CD4-positive, alpha-beta T cell treated with Interleukin-1 beta for 1 hour (primary cell): ENCODE measurements around the gene ZBTB38.
A peak's percentile ranks its signal among the peaks of the same experiment; 100 is the strongest.

Experiments
- DNase-seq, 2 donors: peaks; one replicate each; pipeline ENCODE4 v3.0.0-alpha.2; 2020 to 2022

ZBTB38 gene

DNA sequence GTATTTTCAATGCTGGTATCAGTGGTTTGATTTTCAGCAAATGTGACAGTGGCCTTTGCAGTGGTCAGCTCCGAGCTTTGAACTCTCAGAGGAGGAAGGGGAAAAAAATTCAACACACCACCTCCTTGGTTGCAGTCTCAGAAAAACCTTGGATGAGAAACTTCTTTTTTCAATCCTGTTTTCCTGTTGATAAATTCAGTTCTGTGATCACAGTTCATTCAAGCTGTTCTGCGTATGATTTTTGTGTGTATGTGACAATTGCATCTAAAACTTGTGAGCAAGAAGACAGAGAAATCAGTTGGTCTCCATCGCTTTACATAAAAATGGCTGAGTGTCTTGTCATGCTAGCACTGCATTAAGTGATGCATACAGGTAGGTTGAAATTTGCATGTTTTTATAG, 19.2 kb downstream of the ZBTB38 start:
- DNase-seq = no peak

DNA sequence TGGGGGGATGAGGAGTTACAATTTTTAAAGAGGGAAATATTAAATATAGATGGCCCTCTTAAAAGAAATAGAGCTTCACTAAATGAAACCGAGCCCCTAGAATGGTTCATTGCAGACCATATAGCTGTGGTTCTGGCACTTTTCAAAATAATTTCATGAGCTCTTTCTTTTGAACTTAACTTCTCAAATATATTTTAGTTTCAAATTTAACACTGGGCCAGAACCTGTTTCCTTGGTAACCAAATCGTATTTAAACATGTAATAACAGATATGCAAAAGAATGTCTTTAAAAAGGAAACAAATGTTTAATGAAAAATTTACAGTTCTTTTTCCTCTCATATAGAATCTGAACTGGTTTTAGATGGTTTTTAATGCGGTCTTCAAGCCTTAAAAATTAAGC, 20.1 kb downstream of the ZBTB38 start:
- DNase-seq = no peak

DNA sequence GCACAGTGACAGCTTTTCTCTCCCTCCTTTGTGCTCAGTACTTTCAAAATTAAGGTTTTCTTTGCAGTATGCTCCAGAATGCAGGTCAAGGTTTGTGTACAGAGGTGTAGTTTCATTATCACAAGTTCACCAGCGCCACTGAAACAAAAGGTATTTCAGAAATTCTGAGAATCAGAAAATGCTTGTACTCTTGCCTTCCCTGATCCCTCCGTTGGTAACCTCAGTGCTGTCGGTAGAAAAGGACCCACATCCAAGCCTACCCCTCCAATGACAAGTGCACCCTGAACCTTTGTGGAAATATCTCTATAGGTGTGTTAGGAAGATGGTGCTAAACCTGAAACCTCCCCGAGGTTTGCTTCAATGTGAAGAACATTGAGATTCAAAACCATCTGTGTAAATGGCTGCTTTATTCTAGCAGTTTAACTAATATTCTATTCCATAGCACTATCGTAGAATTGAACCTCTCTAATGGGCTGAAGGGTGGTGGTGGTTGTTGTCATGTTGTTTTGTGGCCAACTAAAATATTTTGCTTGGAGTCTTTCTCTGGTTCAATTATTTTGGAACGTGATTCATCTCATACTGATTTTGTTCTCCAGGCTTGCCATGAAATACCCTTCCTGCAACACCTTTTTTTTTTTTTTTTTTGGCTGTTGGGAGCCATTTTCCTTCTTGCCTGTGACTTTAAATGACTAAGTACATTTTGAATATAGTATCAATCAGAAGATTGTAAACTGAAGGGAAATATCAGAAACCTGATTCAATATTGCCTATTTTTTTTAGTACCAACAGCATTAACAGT, 20.7 kb downstream of the ZBTB38 start:
- no peak for DNase-seq

DNA sequence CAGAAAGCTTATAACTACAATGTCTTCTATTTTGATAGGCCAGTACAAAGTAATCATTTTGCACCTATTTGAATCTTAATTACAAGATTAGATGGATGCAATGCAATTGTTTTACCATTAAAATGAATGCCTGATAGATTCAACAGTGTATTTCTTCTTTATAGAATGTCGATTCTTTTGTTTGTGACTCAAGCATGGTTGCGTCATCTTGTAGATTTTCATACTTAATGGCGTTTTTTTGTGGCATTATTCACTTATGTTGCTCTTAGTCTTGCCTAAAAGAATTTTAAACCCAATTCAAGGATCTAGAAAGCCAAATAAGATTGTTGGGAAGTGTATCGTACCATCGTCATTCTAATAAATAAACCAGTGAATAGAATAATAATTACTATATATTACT, 21.4 kb downstream of the ZBTB38 start:
- DNase-seq = no peak

DNA sequence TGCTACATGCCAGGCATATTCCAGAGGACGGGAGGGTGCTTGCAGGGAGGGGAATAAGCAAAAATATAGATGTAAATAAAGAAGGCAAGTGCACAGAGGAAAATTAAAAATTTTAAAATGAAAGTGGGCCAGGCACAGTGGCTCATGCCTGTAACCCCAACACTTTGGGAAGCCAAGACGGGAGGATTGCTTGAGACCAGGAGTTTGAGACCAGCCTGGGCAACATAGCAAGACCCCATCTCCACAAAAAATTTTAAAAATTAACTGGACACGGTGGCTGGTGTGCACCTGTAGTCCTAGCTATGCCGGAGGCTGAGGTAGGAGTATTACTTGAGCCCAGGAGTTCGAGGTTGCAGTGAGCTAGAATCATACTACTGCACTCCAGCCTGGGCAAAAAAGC, 22.4 kb downstream of the ZBTB38 start:
- no peak for DNase-seq

DNA sequence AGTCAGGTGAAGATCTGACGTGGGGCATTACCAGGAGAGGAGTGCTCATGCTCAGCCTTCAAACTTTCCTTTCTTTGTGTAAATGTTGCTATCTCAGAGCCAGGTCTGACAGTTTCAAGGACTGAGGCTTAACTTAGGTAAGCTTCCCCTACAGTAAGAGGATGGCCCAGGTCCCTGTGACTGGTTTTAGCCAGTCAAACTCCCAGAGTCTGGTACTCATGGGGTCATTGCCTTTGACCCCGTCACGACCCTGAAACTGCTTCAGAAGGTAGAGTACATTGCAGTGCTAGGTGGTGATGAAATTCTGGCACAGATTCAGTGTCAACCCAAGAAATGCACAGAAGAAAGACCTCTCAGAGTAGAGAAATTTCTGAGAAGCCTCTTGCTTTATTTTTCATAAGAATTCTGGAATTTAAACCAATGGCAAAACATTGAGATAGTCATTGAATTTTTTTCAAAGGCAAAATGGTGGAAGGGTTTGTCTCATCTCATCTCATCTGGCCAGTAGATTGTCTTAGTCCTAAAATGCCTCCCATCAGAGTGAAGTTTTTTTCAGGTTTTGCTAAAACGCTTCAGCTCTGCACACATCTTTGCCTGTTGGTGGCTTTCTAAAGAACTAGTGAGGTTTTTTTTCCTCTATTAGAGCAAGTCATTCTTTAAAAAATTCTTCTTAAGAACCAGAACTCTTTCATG, 23.1 kb downstream of the ZBTB38 start:
- DNase-seq = no peak

DNA sequence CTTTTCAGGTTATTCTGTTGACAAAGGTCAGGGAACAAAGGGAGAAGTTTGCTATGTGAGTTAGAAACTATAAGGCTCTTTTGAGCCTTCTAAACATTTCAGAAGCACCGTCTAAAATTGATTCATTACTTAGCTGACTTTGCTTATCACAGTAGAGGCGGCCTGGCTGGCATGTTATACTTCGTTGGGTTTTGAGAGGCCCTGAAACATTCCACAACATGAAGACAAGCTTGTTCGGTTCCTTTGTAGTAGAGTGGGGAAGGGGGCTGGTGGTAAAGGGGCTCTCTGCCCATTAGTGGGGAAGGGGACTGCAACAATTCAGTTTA, 23.6 kb downstream of the ZBTB38 start:
- no peak for DNase-seq

DNA sequence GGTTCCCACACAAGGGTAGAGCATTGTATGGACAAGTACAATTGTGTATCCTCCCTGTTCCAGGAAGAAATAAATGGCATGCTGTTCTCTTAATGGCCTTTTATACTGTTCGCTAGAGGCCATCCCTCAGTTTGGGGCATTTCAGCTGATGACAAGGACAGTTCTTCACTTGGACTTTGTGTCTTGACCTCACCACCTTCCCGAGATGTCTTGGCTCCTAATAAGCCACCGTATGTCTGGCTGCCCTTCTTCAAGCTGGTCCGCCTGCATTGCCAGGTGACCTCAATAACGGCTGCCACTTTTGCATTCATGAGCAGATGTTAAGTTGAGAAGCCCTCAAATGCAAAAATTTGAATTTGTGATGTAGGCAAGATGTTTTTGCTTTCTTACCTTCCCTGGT, 24.1 kb downstream of the ZBTB38 start:
- no peak for DNase-seq

DNA sequence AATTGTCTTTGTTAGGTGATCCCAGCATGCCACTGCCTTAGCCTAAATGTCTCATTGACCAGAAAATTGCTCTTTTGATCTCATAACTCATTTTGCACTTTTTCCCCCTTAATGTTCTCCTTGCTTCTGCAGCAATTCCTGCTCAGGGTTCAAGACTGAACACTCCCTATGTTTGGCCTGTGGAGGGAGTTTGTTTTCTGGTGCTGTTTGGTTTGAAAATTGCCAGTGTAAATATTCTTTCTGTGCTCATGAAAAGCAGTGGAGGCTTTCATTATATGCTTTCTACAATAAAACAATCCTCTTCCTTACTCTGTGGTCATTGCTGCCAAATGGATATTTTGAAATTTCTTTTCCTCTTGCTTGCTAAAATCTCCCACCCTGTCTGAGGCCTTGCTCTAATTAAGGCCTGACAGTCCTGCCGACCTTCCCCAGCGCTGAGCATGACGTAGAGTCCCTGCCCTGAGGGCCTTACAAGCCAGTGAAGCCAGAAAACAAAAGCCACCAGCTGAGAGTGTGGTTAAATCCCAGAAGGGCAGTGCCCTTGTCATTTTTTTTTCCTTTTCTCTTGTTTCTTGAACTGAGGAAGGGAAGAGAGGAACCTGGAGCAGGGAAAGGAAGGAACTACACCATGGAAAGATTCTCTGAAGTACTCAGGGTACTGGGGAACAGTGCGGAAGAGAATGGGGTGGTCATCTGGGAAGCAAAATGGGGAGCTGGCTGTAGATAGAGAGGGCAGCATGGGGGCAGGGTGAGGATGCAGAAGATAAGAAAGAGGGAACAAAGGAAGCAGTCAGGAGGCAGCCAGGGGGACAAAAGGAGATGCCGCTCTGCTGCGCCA, 24.8 kb downstream of the ZBTB38 start:
- DNase-seq = no peak

DNA sequence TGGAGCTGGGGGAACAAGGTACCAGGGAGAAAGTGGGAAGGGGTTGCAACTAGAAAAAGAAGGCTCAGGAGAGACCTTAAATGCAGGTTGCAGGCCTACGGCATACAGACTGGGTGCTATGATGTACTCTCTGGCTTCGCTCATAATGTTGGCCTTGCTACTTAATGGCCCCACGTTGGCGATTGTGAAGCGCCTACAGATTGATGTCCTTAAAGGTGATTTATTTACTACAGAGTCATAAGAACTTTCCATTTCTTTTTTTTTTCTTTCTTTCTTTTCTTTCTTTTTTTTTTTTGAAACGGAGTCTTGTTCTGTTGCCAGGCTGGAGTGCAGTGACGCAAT, 25.4 kb downstream of the ZBTB38 start:
- no peak for DNase-seq

DNA sequence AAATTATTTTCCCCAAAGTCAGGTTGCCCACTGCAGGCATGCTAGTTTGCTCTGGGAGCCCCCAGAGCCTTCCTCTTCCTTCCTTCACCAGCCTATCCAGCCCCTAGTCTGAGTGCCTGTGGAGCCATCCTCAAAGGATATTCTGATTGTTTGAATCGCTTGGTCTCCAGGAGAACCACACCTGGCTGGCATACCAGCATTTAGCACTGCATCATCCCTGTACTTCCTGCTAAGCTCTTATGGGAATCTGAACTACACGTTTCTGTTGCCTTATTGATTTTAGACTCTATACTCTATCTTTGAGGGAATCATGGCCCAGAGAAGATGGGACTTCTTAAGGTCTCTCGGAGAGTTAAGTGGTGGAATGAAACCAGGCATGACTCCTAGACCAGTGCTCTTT, 26.3 kb downstream of the ZBTB38 start:
- DNase-seq = no peak

DNA sequence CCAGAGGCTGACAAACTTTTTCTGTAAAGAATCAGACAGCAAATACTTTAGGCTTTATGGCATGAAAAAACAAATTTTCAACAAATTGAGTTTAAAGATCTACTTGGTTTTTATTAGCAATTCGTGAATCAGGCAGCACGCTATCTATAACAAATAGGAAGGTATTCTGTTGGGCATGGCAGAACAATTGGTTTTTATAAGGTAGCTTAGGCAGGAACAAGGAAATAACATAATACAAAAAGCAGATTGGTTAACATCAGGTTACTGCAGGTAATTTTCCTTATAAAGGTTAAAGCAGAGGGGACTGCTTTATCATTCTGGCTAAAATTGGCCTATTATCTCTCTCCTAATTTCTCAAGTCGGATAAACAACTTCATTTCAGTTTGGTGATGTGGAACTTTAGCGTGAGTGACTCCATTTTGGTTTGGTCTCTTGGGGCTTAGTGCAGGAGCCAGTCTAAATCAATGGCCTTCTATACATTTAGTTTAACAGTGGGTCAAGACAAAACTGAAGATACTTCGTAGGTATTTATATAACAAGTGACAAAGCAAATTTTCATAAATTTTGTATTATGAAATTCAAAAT, 26.8 kb downstream of the ZBTB38 start:
- DNase-seq = no peak

DNA sequence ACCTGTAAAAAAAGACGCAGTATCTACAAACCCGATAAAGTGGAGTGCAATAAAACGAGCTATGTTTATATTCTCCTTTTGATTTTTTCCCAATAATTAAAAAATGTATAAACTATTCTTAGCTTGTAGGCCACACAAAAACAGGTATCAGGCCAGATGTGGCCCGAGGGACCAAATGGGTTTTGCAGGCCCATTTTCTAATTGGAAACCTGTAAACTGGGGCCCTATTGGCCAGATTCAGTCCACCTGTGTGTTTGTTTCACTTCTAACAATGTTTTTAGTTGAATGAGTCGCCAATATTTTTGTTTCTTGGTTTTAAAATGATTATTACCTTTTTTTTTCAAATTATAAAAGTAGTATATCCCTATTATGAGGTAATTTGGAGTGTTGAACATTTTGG, 29.7 kb downstream of the ZBTB38 start:
- DNase-seq = no peak

DNA sequence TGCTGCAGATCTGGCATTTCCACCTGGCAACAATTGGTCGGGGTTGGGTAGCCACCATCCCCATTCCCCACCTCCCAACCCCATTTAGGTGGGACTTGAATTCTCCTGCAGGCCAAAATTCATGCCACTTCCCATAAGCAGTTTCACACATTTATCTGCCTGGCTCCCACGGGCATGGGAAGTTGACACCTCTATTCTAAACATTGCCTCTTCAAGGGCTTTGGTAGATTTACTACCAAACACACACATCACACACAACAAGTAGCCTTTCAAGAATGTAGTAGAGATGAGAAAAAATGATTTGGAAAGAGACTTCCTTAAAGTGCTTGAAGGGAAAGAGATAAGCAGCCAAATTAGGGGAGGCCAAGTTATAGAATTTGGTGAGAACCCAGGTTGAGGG, 30.9 kb downstream of the ZBTB38 start:
- no peak for DNase-seq

DNA sequence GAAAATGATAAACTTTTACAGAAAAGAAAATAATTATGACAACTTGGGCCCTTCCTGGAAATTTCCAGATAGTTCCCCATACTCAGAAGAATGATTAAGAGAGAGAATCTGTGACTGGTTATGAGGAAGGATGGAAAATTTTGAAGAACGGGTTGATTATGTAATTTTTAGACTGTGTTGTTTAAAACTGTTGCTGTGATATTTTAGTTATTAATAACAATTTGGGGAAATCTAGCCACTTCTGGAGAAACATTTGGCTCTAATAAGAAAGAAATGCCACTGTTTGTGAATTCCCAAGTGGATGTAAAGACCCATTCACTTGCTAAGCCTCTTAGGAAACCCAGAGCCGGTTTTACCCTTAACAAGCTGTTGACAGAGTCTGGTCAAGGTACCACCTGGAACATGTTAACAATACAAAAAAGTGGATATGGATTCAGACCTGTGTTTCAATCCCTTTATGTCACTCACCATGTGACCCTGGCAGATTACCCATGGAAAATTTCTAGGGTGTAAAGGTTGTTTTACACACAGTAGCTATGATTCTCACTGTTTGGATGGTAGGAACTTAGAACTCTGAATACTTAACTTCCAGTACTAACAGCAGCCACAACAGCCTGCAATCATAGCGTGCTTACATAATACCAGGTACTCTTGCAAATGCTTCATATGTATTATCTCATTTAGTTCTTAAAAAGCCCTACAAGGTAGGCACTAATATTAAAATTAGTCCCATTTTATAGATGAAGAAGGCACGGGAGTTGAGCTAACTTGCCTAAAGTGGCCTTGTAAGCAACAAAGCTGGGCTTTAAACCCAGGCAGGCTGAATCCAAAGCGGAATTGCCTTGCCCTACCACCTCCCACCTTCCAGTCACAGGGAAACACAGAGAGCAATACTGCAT, 32.0 kb downstream of the ZBTB38 start:
- no peak for DNase-seq

DNA sequence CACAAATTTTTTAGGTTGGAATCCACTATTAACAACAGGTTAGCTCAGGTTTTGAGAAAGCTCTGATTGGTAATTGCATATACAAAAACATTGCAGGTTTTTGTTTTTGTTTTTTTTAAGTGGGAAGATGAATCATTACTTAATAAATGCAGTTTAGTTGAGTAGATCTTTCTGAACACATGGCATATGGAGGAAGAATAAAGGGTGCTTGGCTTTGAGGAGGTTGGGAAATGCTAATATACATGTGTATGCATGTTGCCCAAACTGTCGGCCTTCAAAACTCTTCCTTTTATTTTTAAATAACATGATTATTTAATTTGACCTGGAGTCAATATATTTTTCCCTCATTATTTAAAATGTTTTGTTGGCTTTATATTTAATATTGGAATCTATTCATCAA, 32.8 kb downstream of the ZBTB38 start:
- DNase-seq = no peak

DNA sequence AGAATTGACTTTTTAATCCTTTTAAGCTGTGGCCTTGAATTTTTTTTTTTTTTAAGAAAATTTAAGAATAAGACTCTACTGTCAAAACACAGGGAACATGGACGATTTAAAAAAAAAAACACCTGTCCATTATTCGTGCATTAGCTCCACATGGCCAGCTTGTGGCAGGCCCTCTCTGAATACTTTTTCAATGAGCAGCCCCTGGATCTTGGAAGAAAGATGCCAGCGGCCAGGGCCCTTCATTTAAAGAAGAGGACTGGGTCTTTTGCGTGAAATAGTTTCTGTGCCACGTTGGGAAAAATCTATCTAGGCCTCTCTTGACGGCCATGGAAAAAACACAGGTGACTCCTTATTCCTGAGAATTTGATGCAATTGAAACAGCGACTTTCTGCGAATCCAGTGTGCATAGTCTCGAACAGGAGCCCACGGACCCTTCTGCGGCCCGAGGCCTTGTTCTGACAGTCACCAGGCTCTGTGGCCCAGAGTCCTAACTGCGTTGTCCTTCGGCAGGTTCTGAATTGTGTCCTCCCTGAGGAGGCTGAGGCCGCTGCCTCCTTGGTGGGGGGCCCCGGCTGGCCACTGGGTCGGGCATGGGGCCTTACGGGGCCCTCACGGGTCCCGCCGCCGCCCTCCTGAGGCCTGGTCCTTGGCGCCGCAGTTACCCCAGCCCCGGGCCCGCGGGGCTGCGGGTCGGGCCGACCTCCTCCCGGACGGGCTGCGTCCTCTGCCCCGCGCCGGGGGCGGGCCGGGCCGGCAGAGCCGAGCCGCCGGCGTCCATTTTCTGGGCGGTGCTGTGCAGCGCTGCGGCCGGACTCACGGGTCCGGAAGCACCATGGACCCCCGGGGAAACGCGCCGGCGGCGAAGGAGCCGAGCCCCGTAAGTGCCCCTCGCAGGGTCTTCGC, 33.5 kb downstream of the ZBTB38 start:
- peak; percentile 60 to 61 for DNase-seq

DNA sequence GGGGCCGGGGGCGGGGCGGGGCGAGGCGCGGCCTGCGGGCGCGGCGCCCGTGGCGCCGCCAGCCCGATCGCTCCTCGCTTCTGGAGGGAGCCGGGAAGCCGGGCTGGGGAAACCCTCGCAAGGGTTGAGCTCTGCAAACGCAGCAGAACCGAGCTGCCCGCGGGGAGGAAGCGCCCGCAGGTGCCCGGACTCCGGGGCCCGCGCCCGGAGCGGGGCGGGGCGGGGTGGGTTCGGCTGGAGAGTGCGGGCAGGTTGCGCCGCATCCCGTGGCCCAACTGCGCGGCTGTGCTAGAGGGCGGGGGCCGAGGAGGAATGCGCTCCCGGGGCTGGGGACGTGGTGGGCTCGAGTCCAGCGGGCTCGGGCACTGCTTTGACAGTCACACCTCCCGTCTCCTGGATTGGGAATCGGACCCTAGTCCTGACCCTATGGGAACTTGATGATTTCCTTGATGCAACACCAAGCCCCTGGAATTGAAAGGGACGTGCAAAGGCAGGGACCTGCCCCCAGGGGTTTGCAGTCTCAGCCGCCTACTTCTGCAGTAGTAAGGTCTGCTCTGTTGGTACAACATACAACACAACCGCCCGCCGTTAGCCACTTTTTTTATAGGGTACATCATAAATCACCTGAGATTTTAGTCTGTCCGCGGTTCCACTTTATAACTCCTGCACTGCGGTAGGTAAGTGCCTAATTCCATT, 34.3 kb downstream of the ZBTB38 start:
- DNase-seq = peak; percentile 42 to 56

DNA sequence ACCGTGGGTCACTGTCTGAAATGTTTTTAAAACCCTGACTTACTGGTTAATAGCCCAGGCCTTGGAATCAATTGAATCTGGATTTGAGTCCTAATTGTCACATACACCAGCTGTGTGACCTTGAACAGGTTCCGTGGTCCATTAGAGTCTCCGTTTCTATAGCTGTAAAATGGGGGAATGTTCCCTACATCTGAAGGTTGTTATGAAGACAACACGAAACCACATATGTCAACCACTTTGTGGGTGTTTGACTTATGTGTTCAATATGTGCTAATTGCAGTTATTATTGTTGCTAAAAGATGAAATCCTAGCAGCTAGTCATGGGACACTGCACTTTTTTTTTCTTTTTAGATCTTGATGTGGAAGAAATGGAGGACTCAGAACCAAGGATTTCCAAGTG, 35.3 kb downstream of the ZBTB38 start:
- peak in 1 of 2 donors; percentile 53 for DNase-seq

DNA sequence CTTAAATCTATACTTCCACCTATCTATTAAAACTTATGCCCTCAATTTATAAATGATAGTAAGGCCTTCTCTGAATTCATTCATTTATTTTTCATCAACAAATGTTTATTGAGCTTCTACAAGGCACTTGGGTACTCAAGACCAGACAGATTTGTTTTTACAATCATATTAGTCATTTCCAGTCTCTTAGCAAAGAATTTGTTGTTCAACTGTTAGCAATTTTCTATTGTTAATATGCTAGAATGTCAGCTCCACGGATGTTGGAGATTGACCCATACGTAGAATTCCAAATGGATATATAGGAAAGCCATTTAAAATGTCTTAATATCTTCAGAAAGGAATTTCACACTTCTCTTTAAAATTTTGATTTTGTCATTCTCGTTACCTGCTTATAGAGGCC, 36.7 kb downstream of the ZBTB38 start:
- DNase-seq = no peak

DNA sequence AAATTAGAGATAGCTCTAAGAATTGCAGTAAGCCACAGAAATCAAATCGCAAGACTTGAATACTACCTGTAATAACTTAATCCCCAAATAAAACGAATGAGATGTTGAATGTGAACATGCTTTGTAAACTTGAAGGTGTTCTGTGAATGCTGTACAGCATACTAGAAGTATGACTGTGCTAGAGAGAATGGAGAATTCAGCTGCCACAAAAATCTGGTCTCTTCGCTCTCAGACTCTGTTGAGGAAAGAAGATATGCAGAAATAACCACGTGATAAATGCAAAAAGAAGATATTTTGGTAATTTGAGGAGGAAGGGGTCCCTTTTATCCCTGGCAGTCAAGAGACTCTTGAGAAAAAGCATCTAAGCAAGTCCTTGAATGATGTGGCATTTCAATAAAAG, 37.3 kb downstream of the ZBTB38 start:
- DNase-seq = no peak
